ENCODE results near the gene CAMK4. TPM values are rescaled to one million over a fixed set of nuclear protein-coding genes. Genes with fewer than 3 reads are reported as not detected.
"Not testable (repeated sequence)": the region's sequence is repeated elsewhere in the genome, so short reads cannot be mapped to it uniquely, and the experiment has no call there.

Gene CAMK4
- total and polyA plus RNA-seq, 4 donors: 15.8 to 49.1 (median 25.0) TPM

DNA sequence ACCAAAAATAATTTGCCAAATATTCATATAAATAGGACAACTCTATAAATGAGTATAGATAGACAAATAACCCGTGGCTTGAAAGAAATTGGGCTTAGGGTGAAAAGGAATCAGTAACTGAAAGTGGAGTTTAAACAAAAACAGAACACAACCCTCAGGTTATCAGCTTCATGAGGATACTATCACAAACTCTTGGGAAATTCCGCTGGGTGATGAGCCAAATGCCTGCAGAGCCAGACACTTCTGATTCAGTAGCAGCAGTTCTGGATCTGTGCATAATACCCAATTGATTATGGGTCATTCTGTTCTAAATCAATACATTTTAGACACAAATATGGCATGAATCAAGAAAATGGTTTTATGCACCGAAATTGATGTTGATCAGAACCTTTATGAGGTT, 72.4 kb downstream of the CAMK4 start:
- Histone ChIP-seq H3K27me3 (ENCODE audit: control insufficient read depth, insufficient read depth, low read length) (no peaks in the 10 kb centered on the region), H3K36me3 (ENCODE audit: control insufficient read depth, insufficient read depth, low read length) (no peaks in the 10 kb centered on the region), H3K9me3 (ENCODE audit: control insufficient read depth, insufficient read depth, low read length) (peaks cover 2% of the 10 kb centered on the region), H3K4me3 (ENCODE audit: low read depth, low read length) (no peak overlapping the region), H3K4me1 (ENCODE audit: control insufficient read depth, insufficient read depth, low read length) (no peaks in the 10 kb centered on the region), H3K27ac (ENCODE audit: low read depth, low read length) (no peak overlapping the region)
- no peak for DNase-seq (ENCODE audit: low read depth in 4 of 6, low spot score in 6 of 6)
- no CpG with 5 or more reads among the region's 3 CpGs for WGBS (ENCODE audit: insufficient coverage)

DNA sequence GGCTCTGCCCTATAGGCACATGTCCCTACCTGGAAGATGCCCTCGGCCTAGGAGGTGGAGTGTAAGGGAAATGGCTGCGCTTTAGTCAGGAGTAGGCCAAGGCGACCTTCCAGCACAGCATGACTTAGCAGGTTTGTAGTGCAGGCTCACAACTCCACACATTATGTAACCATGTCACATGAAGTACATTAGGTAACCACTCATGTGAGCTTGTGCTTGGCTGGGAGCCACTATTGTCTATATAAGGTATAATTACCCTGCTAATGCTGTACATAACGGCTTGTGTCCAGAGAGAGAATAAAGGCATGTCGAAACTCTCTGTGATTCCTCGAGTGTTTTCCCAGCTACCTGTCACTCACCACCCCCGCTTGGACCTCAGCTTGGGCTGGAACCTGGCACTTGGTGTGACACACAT, 74.9 kb downstream of the CAMK4 start:
- H3K36me3 ChIP-seq (ENCODE audit: control insufficient read depth, insufficient read depth, low read length): no peaks in the 10 kb centered on the region
- no CpG with 5 or more reads among the region's 7 CpGs for WGBS (ENCODE audit: insufficient coverage)
- no peak for DNase-seq (ENCODE audit: low read depth in 4 of 6, low spot score in 6 of 6)
- no peak overlapping the region for H3K4me3 ChIP-seq (ENCODE audit: low read depth, low read length)
- H3K27ac ChIP-seq (ENCODE audit: low read depth, low read length): no peak overlapping the region
- H3K9me3 ChIP-seq (ENCODE audit: control insufficient read depth, insufficient read depth, low read length): peaks cover 2% of the 10 kb centered on the region
- H3K27me3 ChIP-seq (ENCODE audit: control insufficient read depth, insufficient read depth, low read length): no peaks in the 10 kb centered on the region
- no peaks in the 10 kb centered on the region for H3K4me1 ChIP-seq (ENCODE audit: control insufficient read depth, insufficient read depth, low read length)

DNA sequence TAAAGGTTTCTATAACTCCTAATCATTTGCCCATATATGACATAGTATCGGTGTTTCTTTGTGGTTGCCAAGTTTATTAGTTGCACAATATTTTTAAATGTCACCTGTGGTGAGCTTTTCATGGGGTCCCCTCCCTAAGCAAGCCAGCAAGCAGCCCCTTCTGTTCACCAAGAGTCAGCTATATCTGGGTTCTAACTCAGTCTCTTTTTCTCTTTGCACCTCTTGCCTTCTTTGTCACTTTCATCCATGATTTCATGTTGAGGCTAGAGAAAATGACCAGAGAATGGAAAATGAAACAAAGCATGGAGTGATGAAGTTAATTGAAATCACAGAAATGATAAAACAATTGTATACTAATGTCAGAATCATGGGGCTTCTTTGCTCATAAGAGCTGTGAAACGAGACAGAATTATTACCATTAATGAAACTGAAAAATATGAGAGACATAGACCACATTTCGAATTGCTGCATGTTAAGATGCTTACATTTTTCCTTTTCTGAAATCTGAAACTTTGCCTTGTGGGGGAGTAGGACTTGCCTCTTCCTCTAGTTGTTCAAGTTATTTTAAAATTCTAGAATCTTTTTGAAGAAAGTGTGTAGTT, 75.7 kb downstream of the CAMK4 start:
- no peak for DNase-seq (ENCODE audit: low read depth in 4 of 6, low spot score in 6 of 6)
- Histone ChIP-seq H3K9me3 (ENCODE audit: control insufficient read depth, insufficient read depth, low read length) (peaks cover 2% of the 10 kb centered on the region), H3K4me1 (ENCODE audit: control insufficient read depth, insufficient read depth, low read length) (no peaks in the 10 kb centered on the region), H3K4me3 (ENCODE audit: low read depth, low read length) (no peak overlapping the region), H3K27ac (ENCODE audit: low read depth, low read length) (no peak overlapping the region), H3K36me3 (ENCODE audit: control insufficient read depth, insufficient read depth, low read length) (no peaks in the 10 kb centered on the region), H3K27me3 (ENCODE audit: control insufficient read depth, insufficient read depth, low read length) (no peaks in the 10 kb centered on the region)
- no CpG with 5 or more reads among the region's 3 CpGs for WGBS (ENCODE audit: insufficient coverage)

DNA sequence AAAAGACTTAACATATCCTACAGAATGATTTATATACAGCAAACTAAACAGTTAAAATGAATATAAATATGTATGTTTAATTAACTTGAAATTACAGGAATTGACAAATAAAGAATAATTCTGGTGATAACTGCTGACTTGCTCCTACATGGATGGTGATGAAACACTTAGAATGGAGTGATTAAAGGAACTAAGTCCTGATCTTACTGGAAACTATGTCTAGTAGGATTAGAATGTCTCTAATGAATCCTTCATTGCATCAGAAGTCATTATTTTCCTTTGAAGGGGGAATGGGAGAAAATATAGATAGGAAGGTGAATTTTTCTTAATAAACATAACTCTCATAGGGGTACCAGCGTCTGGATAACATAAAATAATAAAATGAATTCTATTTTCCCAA, 77.1 kb downstream of the CAMK4 start:
- no peak overlapping the region for H3K27ac ChIP-seq (ENCODE audit: low read depth, low read length)
- DNase-seq (ENCODE audit: low read depth in 4 of 6, low spot score in 6 of 6): no peak
- peaks cover 2% of the 10 kb centered on the region for H3K9me3 ChIP-seq (ENCODE audit: control insufficient read depth, insufficient read depth, low read length)
- no peaks in the 10 kb centered on the region for H3K36me3 ChIP-seq (ENCODE audit: control insufficient read depth, insufficient read depth, low read length)
- WGBS (ENCODE audit: insufficient coverage): no CpG with 5 or more reads among the region's 1 CpG
- H3K4me1 ChIP-seq (ENCODE audit: control insufficient read depth, insufficient read depth, low read length): no peaks in the 10 kb centered on the region
- H3K4me3 ChIP-seq (ENCODE audit: low read depth, low read length): no peak overlapping the region
- H3K27me3 ChIP-seq (ENCODE audit: control insufficient read depth, insufficient read depth, low read length): no peaks in the 10 kb centered on the region

DNA sequence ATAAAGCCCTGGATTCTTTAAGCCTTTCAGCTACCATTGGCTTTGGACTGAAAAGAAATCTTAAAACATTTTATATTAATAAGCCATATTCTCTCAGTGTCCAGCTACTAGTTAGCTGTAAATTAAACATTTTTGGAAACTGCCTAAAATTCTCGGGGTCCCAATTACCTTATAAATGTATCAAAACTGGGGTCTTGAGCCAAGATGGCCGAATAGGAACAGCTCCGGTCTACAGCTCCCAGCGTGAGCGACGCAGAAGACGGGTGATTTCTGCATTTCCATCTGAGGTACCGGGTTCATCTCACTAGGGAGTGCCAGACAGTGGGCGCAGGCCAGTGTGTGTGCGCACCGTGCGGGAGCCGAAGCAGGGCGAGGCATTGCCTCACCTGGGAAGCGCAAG, 77.9 kb downstream of the CAMK4 start:
- H3K27me3 ChIP-seq (ENCODE audit: control insufficient read depth, insufficient read depth, low read length); H3K4me1 ChIP-seq (ENCODE audit: control insufficient read depth, insufficient read depth, low read length); DNase-seq (ENCODE audit: low read depth in 4 of 6, low spot score in 6 of 6); H3K27ac ChIP-seq (ENCODE audit: low read depth, low read length); H3K36me3 ChIP-seq (ENCODE audit: control insufficient read depth, insufficient read depth, low read length); H3K4me3 ChIP-seq (ENCODE audit: low read depth, low read length); H3K9me3 ChIP-seq (ENCODE audit: control insufficient read depth, insufficient read depth, low read length): not testable (repeated sequence)
- WGBS (ENCODE audit: insufficient coverage): no CpG with 5 or more reads among the region's 15 CpGs

DNA sequence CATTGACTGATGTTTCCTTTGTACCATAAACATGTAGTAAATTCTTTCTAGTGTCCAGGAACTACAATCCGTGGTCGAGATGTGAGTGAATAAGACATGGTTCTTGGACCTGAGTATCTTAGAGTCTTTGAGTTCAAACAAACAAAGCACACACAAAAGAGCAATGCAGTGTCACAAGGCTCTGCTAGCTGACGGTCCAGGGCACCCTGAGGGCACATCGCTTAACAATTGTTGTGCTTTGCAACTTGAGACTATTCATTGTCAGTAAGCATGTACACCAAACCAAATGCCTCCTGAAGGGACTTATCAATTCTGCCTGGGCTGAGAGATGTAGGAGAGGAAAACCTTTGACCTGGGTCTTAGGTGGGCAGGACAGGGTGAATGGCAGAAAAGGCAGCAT, 84.8 kb downstream of the CAMK4 start:
- WGBS (ENCODE audit: insufficient coverage): 39% methylated on average over 2 of the region's 4 CpGs
- no peak overlapping the region for H3K27ac ChIP-seq (ENCODE audit: low read depth, low read length)

DNA sequence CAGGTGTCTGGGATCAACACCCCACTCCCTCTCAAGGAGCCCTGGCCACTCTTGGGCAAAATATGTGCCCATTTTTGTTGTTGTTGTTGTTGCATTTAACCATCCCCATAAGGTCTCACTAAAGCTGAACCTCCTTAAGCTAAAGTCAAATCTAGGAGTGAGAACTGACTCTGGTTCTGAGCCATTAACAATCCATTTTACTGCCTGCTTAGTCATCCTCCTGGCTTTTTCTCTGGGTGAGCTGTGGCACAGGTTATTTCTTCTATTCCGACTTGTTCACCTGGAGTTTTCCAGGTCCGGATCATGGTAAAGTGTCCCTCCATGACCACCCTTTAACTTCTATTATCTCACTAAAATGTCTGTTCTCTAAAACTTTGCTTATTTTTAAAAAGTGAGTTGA, 85.2 kb downstream of the CAMK4 start:
- no peak overlapping the region for H3K4me3 ChIP-seq (ENCODE audit: low read depth, low read length)
- no CpG with 5 or more reads among the region's 2 CpGs for WGBS (ENCODE audit: insufficient coverage)
- H3K27me3 ChIP-seq (ENCODE audit: control insufficient read depth, insufficient read depth, low read length): no peaks in the 10 kb centered on the region
- no peaks in the 10 kb centered on the region for H3K36me3 ChIP-seq (ENCODE audit: control insufficient read depth, insufficient read depth, low read length)
- H3K9me3 ChIP-seq (ENCODE audit: control insufficient read depth, insufficient read depth, low read length): no peaks in the 10 kb centered on the region
- no peak overlapping the region for H3K27ac ChIP-seq (ENCODE audit: low read depth, low read length)
- no peaks in the 10 kb centered on the region for H3K4me1 ChIP-seq (ENCODE audit: control insufficient read depth, insufficient read depth, low read length)
- no peak for DNase-seq (ENCODE audit: low read depth in 4 of 6, low spot score in 6 of 6)

More for the DNA sequence above, 84.8 kb downstream of the CAMK4 start:
- Histone ChIP-seq H3K27me3 (ENCODE audit: control insufficient read depth, insufficient read depth, low read length) (no peaks in the 10 kb centered on the region), H3K4me3 (ENCODE audit: low read depth, low read length) (no peak overlapping the region), H3K9me3 (ENCODE audit: control insufficient read depth, insufficient read depth, low read length) (no peaks in the 10 kb centered on the region), H3K4me1 (ENCODE audit: control insufficient read depth, insufficient read depth, low read length) (no peaks in the 10 kb centered on the region), H3K36me3 (ENCODE audit: control insufficient read depth, insufficient read depth, low read length) (no peaks in the 10 kb centered on the region)
- no peak for DNase-seq (ENCODE audit: low read depth in 4 of 6, low spot score in 6 of 6)

DNA sequence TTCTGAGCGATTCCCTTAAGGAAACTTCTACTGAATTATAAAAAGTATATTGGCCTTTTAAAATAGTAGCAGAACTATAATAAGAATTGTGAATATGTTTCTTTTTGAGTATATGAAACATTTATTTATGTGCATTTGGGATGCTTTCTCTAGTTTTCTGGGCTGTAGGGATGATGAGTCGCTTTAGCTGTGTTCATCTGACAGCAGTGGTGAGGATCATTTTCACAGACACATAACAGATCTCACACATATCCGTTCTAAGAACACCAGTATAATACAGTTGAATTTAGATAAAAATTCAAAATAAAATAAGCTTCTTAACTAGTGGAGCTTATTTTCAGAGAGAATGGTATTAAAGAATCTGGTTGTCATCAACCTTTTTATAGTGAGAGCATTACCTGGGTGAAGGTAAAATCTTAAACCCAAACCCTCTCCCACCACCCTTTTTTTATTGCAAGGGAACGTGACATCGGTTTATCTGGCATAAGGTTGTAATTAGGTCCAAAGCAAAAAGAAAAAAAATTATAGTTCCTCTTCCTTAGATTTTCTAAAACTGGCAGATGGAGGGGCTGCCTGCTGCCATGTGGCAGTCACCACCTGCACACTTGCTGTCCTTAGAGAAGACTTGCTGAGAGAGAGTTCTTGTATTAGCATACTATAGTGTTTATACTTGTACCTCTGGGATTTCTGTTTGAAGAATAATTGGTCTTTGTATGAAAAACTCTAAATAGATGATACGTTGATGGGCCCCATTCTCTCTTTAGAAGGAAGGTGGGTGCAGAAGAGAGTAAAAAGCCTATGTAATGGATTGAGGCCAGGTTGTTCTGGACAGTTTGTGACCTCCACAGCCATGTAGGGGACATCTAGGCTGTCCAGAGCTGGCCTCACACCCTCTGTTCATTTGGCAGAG, 86.8 kb downstream of the CAMK4 start:
- DNase-seq (ENCODE audit: low read depth in 4 of 6, low spot score in 6 of 6): peak in 1 of 6 donors; percentile 42
- Histone ChIP-seq H3K27ac (ENCODE audit: low read depth, low read length) (no peak overlapping the region), H3K36me3 (ENCODE audit: control insufficient read depth, insufficient read depth, low read length) (no peaks in the 10 kb centered on the region), H3K27me3 (ENCODE audit: control insufficient read depth, insufficient read depth, low read length) (no peaks in the 10 kb centered on the region), H3K4me3 (ENCODE audit: low read depth, low read length) (no peak overlapping the region), H3K4me1 (ENCODE audit: control insufficient read depth, insufficient read depth, low read length) (no peaks in the 10 kb centered on the region), H3K9me3 (ENCODE audit: control insufficient read depth, insufficient read depth, low read length) (no peaks in the 10 kb centered on the region)
- WGBS (ENCODE audit: insufficient coverage): 83% methylated on average over 1 of the region's 6 CpGs

DNA sequence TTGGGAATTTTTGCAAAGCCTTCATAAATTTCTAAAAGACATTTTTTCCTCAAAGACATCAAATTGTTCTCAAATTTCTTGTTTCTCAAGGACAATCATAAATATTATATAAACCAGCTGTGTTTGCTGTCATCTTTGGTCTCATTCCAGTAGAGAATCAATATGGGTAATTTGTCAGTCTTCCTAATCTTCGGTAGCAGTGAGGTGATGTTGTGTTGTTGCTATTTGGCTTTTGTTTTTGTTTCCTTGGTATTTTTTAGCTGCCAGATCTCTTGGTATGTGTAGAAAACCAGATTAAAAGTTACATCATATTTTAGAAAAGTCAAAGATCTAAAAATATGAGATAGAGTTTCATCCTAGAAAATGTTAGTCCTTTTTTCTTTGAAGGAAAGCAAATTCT, 87.5 kb downstream of the CAMK4 start:
- no peak for DNase-seq (ENCODE audit: low read depth in 4 of 6, low spot score in 6 of 6)
- WGBS (ENCODE audit: insufficient coverage): no CpG with 5 or more reads among the region's 1 CpG
- H3K27ac ChIP-seq (ENCODE audit: low read depth, low read length): no peak overlapping the region

More for the DNA sequence above, 87.5 kb downstream of the CAMK4 start:
- Histone ChIP-seq H3K27me3 (ENCODE audit: control insufficient read depth, insufficient read depth, low read length) (no peaks in the 10 kb centered on the region), H3K36me3 (ENCODE audit: control insufficient read depth, insufficient read depth, low read length) (no peaks in the 10 kb centered on the region), H3K4me1 (ENCODE audit: control insufficient read depth, insufficient read depth, low read length) (no peaks in the 10 kb centered on the region), H3K9me3 (ENCODE audit: control insufficient read depth, insufficient read depth, low read length) (no peaks in the 10 kb centered on the region), H3K4me3 (ENCODE audit: low read depth, low read length) (no peak overlapping the region)

Data from spinal cord (tissue), 10 donors.